HG02642 (cell line): ENCODE data around the gene DPH7.
A peak's percentile ranks its signal among the peaks of the same experiment; 100 is the strongest.
"Not testable (repeated sequence)": the region's sequence is repeated elsewhere in the genome, so short reads cannot be mapped to it uniquely, and the experiment has no call there.

Source experiments
- ATAC-seq: cut with Tn5 transposase; IDR thresholded peaks from one replicate; pipeline ENCODE4 v1.9.1; 2021; ENCODE audit warnings: mild to moderate bottlenecking; ENCODE audit not compliant: unreplicated experiment, poor library complexity

The DPH7 gene

DNA sequence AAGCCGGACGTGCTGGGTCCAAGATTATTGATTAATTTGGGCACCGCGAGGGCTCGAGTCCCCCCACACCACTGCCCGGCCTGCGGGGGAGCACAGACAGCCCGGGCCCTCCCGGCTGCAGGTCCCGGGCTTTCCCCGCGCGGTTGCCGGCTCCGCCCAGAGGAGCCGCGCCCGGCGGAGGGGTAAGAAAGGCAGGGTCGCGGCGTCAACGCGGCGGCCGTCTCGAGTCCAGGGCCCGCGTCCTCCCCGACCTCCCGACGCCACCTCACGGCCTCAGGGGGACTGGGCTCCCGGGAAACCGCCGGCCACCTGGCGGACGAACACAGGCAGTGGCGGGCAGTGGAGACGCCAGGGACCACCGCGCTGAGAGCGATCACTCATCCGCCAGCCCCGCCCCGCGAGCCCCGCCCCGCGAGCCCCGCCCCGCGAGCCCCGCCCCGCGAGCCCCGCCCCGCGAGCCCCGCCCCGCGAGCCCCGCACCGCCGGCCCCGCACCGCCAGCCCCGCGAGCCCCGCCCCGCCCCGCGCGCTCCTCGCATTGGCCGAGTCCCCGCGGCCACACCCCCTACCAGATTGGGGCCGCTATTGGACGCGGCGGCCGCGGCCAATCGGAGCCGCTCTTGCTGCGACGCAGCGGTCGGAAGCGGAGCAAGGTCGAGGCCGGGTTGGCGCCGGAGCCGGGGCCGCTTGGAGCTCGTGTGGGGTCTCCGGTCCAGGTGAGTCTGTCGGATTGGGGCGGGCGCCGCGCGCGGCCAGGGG, 27.3 kb downstream of the DPH7 start, which contains the start of gene MRPL41:
TSS of gene MRPL41 (plus strand) at position 616 of the 758 bp plus-strand sequence. CDS start 203 bp downstream, outside the sequence.
- peak; percentile 82 for ATAC-seq

DNA sequence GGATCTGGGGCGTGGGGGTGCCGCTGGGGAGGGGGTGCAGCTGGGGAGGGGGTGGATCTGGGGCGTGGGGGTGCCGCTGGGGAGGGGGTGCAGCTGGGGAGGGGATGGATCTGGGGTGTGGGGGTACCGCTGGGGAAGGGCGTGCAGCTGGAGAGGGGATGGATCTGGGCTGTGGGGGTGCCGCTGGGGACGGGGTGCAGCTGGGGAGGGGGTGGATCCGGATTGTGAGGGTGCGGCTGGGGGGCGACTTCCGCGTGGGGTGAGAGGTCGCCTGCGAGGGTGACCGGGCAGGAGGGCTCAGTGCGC, 27.8 kb downstream of the DPH7 start:
- ATAC-seq, result not testable (repeated sequence)

DNA sequence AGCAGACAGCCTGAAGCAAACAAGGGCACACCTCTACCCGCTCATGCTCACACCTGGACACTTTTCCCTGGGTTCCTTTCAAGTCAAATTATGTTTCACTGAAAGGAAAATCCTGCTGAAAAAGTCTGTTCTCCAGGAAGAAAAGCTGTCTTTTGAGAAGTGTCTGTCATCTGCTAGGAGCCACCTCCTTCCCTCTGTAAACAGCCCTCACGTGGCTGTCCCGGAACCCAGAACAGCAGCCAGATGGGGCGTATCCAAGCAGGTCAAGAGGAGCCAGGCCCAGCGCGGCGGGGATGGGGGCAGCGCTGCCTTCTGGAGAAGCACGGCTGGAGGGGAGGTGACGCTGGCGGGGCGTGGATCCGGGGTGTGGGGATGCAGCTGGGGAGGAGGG, 28.5 kb downstream of the DPH7 start, which contains the start of gene PNPLA7:
TSS of gene PNPLA7 (minus strand) at position 172 of the 391 bp plus-strand sequence. CDS start 205 bp downstream, outside the sequence.
- no peak for ATAC-seq

DNA sequence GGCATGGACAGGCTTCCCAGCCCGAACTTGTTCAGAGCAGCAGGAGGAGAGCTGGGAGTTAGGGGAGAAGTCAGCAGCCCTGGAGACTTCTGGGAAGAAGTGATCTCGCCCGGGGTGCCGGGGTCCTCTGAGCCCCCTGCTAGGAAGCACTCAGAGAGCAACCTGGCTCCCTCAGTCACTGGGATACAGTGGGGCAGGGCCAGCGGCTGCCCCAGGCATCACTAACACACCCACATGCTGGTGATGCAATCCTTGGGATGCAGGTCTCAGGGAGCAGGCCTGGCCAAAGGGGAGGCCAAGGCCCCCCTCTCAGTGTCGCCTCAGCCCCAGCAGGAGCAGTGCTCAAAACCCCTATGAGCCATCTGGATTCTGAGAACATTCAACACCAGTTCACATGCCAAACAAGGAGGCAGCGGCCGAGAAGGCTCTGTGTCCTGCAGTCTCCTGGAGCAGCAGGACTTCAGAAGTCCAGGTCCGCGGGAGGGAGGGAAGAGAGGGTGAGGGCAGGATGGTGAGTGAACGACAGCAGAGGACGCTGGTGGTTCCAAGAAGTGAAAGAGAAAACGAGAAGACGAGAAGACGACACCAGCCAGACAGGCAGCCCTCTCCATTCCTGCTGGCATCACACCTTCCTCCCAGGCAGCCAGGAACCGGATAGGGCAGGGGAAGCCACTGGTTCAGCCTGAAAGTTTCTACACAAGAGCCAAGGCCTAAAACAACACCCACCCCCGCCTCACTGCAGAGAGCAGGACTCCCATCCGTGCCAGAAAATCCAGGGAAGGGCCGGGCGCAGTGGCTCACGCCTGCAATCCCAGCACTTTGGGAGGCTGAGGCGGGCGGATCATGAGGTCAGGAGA, 30.8 kb downstream of the DPH7 start:
- no peak for ATAC-seq

DNA sequence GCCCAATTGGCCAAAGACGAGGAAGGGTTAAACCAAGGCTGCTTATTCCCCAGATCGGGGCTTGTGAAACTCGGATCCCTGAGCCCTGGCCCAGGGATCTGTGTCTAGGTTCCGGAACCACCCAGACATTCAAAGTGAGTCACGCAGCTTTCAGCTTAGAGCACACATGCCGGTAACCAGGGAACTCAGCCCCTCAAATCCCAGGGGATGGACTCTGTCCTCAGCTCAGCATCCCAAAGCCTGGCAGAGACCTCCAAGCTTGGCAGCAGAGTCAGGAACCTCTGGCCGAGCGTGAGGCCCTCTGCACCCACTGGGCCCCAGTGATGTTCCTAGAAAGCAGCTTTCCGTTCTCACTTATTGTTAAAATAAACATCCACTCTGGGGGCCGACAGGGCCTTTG, 33.6 kb downstream of the DPH7 start:
- ATAC-seq, result no peak

DNA sequence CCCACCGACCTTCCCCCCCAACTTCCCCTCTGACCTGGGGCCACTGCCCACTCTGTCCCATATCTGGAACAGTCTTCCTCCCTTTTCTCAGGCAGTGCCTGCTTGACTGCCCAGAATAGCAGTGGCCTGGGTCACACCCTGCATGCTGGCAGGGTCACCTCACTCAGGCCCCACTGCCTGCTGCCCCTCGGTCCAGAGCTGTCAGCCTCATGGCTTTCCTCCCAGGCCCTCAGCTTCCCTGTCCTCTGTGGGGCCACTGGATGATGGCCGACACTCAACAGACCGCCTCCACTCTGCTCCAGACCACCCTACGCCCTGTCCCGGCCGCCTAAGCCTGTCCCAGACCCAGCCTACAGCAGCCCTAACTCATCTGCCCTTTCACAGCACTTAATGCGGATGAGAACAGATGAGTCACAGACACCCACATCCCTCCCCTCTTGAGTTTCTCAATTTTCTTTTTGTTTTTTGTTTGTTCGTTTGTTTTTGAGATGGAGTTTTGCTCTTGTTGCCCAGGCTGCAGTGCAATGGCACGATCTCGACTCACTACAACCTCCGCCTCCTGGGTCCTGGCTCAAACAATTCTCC, 34.5 kb downstream of the DPH7 start:
- no peak for ATAC-seq

DNA sequence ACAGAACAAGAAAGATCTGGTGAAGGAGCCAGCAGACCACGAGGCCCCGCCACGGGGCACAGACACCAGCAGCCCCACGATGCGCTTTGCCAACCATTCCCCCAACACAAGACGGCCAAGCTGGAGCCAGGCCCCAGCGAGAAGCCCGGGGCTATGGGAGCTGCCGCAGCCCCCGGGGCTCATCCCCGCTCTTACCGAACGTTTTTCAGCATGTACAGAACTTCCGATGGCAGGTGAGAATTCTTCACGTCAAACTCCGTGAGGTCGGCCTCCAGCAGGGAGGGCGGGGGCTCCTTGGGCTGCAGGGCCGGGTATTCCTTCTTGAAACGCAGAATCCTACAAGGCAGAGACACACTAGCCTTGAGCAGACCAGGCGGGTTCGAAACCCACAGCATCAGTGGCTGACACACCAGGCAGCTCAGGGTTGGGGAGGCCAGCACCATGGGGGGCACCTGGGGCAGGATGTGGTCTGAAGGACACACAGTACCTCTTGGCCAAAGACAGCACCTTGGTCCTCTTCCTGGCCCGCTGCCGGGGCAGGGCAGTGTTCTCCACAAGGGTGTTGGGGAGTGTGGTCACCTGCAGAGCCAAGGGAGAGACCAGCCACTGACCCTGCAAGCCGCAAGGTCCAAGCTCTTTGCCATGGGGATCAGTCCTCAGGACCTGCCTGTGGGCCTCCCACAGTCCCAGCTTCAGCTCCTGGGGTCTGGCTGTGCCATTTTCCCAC, 35.3 kb downstream of the DPH7 start:
- no peak for ATAC-seq

DNA sequence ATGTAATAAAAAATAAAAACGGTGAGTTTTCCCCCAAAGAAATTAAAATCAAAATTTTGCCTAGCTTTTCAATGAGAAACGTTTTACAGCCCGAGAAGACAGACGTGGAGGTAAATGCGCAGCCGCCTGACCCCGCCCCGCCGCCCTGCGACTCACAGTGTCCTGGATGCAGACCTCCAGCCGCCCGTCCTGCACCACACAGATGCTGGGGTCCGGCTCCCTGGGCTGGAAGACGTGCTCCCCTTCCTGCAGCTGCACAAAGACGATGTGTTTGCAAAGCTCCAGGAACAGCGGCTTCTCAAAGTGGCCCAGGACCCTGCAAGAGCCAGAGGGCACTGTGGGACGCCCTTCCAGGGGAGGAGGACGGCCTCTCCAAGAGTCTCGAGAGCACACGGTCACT, 36.2 kb downstream of the DPH7 start:
- no peak for ATAC-seq

DNA sequence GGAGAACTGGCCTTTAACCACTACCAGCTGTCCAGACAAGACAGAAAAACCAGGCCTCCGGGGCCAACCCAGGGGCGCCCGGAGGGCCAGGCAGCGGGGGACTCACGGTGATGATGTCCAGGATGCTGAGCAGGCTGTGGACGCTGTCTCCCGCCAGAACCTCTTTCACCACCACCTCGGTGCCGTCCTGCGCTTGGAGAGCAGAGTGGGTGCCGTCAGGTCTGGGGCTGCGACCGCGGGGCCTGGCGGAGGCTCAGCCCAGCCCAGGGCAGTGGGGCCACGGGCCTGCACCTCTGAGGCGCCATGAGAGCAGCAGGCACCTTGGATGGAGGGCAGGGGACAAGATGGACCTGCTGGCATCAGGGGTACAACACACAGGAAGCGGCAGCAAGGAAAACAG, 38.2 kb downstream of the DPH7 start:
- ATAC-seq, result no peak

DNA sequence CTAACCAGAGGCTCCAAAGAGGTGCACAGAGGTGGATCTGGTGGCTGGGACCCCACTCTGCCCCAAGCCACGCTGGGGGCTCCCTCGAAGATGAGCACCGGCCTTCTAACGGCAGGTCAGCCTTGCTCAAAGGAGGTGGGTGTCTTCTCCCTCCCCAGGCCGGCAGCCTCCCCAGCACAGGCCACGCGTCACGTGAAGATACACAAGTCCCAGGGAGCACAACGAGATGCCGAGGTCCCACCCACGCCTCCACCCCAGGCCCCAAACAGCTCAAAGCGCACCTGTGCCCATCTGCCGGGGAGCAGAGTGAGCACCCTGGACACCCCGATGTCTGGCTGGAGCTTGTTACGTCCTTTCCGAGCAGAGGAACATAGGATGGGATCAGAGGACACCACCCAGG, 40.7 kb downstream of the DPH7 start:
- no peak for ATAC-seq

DNA sequence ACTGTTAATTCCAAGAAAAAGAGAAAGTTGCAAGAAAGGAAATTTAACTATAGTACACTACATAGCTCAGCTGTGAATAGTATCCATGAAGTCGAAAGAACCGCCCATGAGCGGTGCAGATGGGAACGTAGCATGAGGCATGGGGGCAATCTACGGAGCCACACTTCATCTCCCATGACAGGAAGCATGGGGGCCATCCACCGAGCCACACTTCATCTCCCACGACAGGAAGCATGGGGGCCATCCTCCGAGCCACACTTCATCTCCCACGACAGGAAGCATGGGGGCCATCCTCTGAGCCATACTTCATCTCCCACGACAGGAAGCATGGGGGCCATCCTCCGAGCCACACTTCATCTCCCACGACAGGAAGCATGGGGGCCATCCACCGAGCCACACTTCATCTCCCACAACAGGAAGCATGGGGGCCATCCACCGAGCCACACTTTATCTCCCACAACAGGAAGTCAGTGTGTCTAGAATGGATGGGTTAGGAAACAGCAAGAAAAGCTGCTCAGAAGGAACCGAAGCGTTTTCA, 42.1 kb downstream of the DPH7 start:
- ATAC-seq, result not testable (repeated sequence)

DNA sequence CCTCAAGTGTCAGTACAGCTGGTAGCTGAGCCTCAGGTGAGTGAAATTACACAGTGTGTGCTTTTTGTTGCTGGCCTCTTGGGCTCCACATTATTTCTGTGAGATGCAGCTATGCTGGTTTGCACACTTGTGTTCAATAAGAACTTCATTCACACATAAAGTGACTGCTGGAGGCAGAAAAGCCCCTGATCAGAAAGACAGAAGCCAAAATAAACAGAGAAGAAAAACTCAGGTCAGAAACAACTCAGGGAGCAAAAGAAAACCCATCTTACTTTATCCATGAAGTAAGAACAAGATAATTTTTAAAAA, 43.7 kb downstream of the DPH7 start:
- ATAC-seq, result no peak

DNA sequence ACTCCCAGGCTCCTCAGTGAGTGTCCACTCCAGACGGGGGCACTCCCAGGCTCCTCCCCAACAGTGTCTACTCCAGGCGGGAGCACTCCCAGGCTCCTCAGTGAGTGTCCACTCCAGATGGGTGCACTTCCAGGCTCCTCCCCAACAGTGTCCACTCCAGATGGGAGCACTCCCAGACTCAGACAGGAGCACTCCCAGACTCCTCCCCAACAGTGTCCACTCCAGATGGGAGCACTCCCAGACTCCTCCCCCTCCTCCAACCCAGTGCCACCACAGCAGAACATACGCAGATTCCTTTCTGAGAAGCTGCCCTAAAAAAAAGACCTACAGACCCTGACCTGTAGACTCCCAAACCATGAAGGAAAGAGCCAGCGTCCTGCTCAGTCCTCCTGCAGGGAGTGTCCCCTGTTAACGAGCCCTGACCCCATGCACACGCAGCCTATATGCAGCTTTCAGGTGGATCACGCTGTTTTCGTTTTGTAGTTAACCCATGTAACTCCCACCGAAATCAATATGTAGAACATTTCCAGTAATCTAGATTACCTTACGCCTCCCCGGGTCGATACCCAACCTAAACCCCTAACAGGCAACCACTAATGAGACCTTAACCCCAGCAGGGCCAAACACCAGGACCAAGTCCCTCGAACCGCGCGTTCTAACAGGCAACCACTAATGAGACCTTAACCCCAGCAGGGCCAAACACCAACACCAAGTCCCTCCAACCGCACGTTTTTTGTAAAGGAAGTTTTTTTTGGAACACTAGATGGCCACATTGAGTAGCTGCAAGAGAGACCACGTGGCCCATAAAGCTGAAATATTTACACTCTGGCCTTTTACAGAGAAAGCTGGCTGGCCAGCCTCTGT, 44.2 kb downstream of the DPH7 start:
- no peak for ATAC-seq

DNA sequence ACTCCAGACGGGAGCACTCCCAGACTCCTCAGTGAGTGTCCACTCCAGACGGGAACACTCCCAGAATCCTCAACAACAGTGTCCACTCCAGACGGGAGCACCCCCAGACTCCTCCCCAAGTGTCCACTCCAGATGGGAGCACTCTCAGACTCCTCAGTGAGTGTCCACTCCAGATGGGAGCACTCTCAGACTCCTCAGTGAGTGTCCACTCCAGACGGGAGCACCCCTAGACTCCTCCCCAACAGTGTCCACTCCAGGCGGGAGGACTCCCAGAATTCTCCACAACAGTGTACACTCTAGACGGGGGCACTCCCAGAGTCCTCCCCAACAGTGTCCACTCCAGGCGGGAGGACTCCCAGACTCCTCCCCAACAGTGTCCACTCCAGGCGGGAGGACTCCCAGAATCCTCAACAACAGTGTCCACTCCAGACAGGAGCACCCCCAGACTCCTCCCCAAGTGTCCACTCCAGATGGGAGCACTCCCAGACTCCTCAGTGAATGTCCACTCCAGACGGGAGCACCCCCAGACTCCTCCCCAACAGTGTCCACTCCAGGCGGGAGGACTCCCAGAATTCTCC, 45.7 kb downstream of the DPH7 start:
- not testable (repeated sequence) for ATAC-seq

DNA sequence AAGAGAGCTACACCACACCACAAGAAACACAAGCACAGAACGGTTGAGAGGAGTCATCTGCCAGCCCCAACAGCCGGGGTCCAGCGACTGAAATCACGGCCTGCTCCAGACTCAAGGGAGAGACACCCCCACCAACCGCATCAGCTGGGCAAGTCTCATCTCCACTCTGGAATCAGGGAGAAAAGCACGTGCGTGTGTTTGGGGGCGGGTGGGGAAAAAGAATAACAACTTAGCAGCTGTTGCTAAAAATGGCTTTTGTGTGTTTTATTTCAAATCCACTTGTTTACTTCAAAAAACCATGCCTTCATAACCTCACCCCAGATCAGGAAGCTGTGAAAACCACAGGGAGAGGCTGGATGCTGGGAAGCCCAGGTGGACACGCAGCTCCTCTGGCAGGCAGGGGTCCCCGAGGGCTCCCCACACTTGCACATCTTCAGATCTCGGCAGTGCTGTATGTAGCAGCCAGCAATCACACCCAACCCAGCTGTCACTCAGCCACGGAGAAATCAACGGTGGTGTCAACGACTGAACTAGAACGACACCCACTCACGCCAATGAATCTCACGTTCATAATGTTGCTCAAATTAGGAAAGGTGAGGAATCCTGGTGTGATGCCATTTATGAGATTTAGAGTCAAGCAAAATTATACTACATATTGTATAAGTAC, 47.5 kb downstream of the DPH7 start:
- no peak for ATAC-seq

DNA sequence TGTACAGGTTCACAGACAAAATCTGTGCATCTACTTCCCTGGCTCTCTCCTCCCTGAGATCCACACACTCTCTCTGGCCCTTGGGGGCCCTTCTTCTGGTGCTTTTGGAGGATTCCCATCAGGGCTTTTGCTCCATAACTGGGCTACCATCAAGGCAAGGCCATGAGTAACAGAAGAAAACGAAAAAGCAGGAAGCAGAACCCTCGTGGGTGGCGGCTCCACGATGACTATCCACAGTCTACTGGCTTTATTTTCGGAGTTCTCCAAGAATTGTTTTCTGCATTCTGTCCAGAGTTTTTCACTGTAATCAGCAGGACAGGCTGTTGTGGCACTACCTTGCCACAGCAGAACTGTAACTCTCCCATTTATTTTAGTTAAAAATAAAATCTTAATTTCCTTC, 48.4 kb downstream of the DPH7 start:
- no peak for ATAC-seq

DNA sequence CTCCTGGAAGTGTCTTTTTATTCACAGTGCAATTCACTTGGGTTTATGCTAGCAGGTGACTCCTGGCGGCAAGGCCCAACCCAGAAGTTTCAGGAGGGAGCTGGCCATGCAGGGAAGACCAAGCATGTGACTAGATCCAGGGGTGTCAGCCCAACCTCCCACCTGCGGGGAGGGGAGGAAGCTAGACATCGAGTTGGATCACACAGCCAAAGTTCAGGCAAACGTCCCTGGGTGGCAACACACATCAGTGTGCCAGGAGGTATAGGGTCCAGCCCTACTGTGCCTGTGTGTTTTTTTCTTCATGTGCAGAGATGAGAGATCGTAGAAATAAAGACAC, 53.8 kb downstream of the DPH7 start:
- no peak for ATAC-seq

DNA sequence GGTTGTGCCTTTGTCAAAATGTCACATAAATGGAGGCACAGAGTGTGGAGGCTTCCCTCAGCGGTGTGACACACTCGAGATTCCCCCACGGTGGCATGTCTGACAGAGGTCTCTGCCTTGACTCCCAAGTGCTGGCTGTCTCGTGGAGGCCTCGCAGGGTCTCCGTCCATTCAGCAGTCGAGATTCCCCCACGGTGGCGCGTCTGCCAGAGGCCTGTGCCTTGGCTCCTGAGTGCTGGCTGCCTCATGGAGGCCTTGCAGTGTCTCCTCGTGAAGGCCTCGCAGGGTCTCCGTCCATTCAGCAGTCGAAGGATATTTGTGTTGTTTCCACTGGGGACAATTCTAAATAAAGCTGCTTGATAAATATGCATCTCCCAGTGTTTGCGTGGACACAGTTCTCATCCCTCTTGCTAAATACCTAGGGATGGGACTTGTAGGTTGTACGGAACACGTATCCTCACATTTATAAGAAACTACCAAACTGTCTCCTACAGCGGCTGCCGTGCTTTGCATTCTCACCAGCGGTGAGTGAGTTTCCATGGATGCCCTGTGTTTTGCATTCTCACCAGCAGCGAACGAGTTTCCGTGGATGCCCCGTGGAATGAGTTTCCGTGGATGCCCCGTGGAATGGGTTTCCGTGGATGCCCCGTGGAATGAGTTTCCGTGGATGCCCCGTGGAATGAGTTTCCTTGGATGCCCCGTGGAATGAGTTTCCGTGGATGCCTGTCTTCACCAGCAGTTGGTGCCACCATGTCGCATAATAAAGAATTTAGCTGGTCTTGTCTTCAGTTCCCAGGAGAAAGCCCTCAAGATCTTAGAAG, 54.4 kb downstream of the DPH7 start:
- no peak for ATAC-seq
